Occipital lobe (tissue), 2 donors: Measurements from ENCODE around the gene RHOH. TPM values are rescaled to one million over a fixed set of nuclear protein-coding genes. Genes with fewer than 3 reads are reported as not detected.

Experiments used
- DNase-seq: peaks from one replicate; lab custom pipeline; 2025; lab: John Stamatoyannopoulos, UW
- total RNA-seq: library from RNA; depleted of rRNA; stranded (reverse); fragments of >200 nt; gene quantifications from one replicate; pipeline ENCODE4 v1.2.3, GENCODE V29; 2014

RHOH gene
- total RNA-seq, 1 donor from 2014 or later, result 0.94 TPM

DNA sequence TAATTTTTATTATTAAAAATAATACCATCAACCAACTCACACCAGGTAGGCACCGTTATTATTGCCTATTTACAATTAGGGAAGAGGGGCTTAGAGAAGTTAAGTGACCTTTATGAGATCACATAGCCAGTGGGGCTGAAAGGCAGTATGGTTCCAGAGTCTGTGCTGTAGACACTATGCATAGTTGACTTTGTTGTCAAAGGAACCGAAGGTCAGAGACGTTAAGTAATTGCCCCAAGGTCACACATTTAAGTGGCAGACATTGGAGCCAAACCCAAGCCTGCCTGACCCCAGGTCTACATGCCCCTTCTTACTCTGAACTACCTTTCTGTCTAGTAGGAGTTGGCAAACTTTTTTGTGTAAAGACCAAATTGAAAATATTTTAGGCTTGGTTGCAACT is 36.4 kb downstream of the RHOH start:
- no peak for DNase-seq

DNA sequence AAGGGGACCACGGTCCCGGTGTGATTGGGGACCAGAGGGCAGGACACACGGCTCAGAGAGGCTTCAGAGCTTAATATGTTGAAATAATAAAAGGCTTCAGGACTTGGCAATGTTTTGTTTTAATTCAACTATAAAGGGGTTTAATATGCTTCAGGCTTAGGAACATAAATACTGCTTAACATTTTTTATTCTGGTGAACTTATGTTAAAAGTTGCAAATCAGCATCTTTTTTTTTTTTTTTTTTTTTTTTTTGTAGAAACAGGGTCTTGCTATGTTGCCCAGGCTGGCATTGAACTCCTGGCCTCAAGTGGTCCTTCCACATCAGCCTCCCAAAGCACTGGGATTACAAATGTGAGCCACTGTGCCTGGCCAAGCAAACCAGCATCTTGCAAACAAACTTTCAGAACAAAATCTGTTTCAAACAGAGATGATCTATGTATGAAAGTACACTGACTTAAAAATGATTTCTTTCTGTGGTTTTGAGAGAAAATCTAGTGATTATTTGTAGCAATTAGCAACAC is 37.7 kb downstream of the RHOH start:
- DNase-seq, result no peak

DNA sequence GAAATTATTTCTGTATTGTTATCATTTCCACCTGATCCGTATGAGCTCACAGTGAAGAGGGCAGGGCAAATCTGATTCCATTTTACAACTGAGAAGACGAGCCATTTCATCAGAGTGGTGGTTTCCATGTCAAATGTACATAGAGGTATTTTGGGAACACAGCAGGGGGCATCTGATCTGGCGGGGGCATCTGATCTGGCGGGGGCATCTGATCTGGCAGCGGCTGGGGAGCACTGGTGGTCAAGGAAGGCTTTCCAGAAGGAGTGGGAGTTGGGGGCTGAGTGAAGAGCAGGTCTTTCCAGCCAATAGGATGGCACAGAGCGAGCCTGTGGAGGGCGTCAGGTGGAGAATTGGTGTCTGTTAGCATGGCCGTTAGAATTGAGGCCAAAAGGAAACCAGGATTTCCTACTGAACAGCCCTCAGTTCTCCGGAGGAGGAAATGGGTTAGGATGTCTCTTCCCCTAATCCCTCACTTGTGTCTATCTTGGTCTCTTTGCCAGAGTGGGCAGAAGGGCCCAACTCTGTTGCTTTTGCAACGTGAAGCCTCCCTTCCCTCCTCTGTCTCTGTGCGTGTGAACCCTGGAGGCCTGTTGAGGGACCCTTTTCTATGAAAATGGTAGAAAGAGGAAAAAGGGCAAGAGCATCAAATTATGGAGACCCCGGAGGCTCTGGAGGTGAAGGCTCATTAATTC is 41.3 kb downstream of the RHOH start:
- no peak for DNase-seq

DNA sequence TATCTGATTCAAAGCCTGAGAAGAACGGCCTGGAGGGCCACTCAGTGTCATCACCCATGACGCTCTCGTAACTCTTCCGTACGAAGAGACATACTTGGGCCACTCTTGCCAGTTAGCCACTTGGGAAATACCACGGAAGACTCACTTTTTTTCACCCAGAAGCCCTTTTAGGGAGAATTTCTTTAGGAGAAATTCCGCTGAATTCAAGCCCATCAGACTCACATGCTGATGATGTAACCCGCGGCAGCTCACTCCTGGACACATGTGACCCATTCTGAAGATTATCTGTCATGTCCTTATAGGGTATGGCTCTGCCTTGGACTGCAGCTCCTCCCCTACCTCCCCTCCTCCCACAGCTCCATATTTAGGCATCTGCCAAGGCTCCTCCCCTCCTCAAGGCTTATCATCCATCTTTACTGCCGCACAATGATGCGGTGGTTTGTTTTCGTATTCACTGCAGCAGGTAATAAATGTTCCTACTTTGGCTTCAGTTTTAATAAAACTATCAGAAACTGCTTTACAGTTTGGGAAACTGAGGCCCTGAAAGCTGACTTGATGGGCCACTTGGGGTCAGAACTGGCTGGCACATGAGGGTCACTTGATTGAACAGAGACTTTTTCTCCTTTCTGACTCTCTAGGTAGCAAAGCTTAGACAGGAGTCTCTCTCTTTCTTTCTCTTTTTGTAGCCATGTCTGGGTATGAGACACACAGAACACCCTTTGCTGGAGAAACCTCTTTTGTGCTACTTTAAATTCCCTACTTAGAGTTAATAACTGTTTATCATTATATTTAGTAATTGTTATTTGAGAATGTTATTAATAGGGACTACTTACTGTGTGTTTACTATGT is 42.1 kb downstream of the RHOH start:
- DNase-seq, result no peak

DNA sequence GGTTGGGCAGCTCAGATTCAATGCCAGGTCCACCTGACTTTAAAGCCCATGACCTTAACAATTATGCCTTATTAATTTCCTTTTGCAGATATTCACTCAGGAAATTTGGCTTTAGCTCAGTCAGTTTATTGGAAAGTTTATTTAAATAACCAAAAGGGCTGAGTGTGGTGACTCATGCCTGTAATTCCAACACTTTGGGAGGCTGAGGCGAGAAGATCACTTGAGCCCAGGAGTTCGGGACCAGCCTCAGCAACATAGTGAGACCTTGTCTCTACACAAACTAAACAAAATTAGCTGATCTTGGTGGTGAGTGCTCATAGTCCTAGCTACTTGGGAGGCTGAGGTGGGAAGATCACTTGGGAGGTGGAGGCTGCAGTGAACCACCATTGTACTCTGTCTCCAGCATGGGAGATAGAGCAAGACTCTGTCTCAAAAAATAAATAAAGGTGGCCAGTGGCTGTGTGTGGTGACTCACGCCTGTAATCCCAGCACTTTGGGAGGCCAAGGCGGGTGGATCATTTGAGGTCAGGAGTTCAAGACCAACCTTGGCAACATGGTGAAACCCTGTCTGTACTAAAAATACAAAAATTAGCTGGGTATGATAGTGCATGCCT is 43.3 kb downstream of the RHOH start:
- DNase-seq, result no peak

DNA sequence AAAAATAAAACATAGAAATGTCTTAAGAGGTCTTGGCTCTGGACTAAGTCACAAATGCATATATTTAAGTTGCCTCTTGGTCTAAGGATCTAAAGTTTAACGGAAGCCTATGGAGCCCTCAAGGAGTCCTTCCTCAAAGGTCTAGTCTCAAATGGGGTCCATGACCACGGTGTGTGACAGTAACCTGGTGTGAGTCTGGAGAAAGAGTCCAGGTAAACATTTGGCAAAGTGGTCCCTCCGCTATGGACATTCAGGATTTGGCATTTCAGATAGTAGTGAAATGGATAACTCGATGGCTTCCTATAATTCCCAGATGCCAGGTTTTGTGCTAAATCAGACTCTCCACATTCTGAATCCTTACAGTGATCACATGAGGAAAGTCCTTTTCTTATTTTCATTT is 44.2 kb downstream of the RHOH start:
- DNase-seq, result no peak

DNA sequence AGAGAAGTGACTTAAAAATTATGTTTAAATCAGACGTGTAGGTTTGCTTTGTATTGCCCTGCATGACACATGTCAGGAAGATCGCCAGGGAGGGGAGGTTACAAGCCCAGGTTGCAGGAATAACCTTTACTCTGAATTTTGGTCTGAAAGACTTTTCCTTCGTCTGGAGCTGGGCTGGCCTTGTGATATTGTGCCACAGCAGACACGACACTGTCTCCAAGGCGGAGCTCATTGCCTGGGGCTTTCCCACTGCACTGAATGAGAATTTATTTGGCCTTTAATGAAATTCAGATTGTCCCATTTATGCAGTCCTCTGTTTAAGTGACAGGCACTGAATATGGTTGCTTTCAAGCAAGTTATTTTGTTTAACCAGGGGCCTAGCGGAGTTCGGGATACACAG is 45.1 kb downstream of the RHOH start:
- DNase-seq, result no peak

DNA sequence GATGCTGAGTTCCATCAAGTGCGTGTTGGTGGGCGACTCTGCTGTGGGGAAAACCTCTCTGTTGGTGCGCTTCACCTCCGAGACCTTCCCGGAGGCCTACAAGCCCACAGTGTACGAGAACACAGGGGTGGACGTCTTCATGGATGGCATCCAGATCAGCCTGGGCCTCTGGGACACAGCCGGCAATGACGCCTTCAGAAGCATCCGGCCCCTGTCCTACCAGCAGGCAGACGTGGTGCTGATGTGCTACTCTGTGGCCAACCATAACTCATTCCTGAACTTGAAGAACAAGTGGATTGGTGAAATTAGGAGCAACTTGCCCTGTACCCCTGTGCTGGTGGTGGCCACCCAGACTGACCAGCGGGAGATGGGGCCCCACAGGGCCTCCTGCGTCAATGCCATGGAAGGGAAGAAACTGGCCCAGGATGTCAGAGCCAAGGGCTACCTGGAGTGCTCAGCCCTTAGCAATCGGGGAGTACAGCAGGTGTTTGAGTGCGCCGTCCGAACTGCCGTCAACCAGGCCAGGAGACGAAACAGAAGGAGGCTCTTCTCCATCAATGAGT is 46.6 kb downstream of the RHOH start:
- no peak for DNase-seq

DNA sequence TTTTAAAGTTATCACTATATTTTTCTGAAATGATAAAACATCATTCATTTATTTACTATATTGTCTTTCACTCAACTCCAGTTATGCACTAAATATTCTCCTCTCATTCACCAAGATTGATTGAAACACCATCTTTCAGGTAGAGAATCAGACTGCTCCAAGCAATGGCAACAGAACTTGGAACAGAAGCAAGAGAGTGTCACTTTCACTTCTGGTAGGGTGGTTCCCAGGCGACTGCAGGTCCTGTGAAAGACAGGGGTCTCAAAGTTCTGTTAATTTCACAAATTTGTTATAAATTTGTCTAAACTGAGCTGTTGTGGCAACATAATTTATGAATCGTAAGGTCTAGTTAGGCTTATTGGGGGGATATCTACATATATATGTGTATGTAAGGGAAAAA is 47.8 kb downstream of the RHOH start:
- DNase-seq, result no peak

DNA sequence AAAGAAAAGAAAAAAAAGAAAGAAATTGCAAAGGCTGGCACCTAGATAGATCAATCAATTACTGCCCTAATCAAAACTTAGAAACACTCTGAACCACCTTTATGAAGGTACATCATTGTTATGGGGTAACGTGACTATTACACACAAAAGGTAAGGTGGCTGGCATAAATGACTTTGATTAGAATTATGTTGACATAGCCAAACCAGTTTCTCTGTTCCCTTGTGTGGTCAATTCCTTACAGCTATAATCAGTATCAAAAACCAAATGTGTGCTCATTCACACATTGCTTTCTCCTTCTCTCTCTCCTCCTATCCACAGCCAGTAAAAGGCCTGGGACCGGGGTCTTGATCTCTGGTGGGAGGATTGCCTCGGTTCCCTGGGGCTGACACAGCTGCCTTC is 48.7 kb downstream of the RHOH start:
- no peak for DNase-seq

DNA sequence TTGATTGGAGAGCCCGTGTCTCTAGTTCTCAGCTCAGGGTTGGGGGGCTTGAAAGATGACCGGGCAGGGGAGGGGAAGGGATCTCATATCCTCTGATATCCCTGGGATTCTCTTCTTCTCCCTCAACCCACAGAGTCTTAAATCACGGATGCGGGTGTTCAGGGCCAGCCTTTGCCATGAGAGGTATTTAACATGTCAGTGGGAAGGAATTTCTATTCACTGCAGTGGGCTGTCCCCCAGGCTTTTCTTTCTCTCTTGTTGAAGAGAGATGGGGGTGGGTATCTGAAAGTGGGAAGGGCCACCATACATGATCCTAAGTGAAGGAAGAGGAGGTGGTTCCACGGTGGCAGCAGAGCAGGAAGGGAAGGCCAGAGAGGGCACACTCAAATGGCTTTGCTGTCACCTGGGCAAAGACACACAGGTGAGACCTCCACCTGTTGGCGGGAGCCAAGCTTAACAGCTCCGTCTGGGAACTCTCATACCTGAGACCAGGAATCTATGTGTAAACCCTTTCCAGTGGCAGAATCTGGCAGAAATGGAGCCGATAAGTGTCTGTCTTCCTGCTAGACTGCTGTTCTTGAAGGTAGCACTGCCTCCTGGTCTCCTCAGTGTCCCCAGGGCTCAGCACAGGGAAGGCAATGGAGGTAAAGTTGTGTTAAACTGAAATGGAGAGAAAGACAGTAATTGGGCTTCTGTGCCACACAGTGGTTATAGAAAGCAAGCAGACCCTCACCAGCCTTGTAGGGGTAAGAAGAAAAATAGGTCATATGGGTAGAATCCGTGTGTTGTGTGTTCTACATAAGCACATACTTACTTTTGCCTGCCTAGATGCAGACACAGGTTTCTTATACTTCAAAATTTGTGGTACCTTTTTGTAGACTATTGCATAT is 49.4 kb downstream of the RHOH start:
- no peak for DNase-seq

DNA sequence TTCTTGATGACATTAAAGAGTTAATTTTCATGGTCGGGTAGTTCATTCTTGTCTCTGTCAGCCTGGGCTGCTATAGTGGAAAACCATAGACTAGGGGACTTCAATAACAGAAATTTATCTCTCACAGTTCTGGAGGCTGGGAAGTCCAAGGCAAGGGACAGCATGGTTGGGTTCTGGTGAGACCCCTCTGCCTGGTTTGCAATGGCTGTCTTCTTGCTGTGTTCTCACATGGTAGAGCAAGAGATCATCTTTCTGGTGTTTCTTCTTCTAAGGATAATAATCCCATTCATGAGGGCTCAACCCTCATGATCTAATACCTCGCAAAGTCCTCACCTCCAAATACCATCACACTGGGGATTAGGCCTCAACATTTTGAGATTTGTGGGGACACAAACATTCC is 50.1 kb downstream of the RHOH start:
- DNase-seq, result no peak

DNA sequence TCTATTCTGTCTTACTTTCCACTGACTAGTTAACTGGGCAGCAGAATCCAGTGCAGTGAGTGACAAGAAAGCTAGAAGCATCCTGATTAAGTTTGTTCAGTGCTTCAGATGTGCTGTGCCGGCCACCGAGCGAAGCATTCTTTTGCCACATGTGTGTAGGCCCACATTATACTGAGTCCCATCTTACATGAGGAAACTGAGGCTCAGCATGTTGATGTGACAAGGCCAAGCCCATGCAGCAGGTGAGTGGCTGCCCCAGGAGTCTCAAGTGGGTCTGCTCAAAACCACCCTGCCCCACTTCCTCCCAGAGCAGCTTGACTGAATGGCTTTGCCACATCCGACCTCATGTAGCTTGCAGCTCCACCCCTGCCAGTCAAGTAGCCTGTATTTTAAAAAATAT is 50.5 kb downstream of the RHOH start:
- no peak for DNase-seq

DNA sequence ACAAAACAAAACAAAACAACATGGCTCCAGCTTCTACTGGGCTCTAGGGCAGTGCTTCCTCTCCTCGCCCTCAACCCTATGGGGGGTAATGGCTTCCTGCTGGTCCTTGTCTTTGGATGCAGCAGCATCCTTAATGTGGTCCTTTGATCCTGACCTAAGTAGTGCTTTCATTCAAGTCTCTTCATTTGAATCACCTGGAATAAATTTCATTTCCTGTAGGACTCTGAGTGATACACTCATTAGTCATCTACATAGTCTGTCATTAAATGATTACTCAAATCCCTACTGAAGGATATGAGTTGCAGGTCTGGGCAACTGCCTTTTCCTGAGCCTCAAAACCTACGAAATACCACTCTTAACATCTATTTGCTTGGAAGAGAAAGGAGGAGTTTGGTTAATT is 54.5 kb downstream of the RHOH start:
- no peak for DNase-seq

DNA sequence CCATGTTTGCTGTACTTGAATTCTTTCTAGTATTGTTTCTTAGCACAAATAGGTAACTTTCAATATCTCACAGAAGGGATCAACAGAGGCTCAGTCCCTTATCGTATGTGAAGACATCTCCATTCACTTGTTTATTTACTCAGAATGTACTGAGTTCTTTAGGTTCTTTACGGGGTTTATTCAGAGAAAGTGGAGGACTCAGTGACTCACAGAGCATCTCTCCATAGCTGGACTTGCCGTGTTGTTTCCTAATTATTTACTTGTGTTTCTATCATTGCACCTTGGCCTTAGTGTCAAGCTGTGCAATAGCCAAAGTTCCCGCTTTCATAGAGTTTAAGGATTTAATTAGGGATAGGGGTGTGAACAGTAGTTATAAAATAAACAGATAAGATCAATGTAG is 57.1 kb downstream of the RHOH start:
- DNase-seq, result no peak

DNA sequence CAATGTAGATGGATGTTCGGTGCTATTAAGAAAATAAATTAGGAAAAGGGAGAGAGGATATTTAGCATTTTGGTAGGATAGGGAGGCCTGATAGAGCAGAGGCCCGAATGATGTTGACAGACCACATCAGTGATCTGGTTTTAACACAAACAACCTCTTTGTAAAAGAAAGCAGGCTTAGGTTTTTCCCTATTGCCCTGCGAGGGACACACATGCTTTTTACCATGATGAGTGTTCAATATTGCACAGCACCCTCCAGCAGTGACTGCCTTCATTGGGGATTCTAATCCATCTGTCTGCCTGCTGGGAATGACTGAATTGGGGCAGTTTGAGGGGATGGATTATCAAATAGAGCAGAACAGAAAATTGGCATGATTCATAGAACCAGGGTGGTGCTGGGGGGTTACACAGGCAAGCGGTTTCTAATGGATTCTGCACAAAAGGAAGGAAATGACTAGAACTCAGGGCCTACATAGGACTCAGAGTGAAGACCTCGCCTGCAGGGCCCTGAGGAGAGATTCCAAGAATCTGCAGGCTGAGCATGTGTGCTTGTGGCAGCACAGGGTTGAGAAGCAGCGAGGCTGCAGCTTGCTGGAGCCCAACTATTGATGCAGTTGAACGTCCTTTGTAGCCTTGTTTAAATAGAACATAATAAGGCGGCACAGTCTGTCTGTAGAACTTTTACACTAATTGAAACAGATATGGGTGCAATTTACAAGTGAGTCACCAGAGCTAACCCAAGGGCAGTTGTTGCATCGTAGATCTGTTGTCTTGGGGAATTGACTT is 58.0 kb downstream of the RHOH start:
- DNase-seq, result no peak

DNA sequence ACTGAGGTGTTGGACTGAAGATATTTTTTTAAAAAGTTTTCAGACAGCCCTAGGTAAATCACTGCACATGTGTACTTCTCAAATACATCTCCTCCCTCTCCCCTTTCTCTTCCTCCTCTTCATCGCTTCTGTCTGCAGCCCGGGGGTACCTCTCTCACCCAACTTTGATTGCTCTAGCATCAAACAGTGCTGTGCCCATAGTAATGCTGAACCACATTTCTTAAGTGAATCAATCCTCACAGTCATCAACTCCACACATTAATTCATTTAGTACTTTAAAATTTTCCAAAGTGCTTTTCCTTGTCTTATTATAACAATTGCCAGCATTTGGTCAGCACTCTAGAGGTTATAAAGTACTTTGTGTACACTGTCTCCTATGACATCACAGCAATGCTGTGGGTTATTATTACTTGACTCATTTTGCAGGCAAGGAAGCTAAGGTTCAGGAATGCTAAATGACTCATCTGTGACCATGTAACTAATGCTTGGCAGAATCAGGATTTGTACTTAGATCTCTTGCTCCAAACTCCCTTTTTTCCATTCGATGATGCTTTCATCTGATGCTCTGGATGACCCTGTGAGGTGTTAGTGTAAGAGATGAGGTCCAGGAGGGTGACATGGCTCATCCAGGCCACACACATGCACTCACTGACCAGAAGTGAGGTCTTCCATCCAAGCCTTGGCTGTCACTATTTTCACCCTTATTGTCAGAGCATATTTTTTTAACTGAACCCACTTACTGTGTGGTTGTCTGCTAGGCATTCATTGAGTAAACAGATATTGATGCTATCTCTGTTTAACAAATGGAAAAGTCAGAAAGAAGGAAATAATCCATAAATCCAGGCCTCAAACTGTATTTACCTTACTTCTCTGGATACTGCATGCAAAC is 58.8 kb downstream of the RHOH start:
- no peak for DNase-seq

DNA sequence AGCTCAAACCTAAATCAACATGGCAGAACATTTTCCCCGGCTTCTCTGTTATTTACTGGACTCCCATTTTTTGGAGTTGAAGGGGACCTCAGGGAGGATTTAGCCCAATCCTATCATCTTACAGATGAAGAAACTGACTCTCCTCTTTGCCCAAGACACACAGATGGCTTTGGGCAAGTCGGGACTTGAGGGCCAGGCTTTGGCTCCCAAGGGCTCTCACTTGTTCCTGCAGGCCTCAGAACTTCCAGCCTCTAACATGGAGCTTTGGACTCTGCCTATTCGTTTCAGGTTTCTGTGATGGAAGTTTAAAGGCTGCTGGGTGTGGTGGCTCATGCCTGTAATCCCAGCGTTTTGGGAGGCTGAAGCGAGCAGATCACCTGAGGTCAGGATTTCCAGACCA is 59.5 kb downstream of the RHOH start:
- DNase-seq, result no peak

DNA sequence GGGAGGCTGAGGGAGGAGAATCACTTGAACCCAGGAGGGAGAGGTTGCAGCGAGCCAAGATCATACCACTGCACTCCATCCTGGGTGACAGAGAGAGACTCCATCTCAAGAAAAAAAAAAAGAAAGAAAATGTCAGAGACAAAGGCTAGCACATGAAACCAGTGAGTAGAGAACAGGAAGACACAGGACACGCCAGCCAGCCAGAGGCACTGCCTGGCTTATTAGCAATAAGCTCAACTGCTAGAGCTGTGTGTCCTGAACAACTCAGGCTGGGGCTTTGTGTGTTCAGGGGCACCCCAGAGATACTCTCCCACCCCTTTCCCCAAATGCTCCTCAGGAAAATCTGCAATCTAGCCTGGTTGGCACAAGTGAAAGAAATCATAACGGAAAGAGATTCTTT is 60.0 kb downstream of the RHOH start:
- no peak for DNase-seq
